ENCODE measurements around the gene B3GLCT.

The B3GLCT gene

DNA sequence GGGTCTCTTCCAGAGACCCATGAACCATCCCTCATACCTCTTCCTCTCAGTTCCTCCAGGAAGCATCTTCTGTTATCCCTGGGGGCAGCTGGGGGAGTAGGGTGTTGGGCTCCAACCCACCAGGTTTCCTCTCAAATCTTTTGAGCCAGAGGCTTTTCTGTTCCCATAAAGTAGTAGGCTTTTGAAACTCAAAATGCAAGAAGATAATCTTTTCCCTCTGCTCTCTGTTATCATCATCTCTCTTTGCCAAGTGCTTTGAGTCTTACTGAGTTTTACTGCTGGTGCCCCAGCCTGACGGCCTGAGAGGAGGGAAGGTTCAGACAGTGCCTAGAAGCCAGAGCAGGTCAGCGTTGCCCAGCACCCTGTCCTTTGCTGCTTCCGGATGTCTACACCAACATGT lies 157.2 kb downstream of the B3GLCT start:
- no peak for DNase-seq

DNA sequence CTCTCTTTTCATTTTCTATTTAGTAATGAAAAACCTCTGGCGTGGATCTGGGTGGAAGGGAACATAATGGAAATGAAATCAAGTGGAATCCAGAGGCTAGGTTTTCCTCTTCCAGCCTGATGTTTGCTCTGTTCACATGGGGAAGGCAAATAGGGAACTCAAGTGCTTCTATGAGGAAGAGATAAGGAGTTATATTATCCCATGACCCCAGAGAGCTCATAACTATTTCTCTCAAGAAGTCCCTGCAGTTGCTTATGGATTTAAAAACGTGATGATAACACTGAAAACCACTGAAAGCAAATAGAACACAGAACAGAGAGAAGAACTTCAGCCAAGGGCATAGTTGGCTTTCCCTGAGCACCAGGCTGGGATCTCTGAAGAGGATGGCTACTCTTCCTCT lies 157.8 kb downstream of the B3GLCT start:
- no peak for DNase-seq

DNA sequence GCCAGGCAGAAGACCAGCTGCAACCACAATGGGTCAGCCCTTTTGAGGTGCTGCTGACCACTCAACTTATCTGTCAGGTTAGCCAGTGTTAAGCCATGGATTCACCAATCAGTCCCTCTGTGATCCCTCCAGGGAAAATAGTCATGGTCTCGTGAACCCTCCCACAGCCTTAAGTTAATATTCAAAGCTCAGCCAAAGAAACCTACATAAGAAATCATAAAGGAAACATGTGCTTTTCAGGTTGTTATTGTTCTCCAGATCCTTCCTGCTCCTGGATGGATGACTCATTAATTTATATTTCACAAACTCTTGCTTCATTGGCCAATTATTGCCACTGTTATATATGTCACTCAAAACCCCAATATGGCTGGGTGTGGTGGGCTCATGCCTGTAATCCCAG lies 161.9 kb downstream of the B3GLCT start:
- DNase-seq, result no peak

DNA sequence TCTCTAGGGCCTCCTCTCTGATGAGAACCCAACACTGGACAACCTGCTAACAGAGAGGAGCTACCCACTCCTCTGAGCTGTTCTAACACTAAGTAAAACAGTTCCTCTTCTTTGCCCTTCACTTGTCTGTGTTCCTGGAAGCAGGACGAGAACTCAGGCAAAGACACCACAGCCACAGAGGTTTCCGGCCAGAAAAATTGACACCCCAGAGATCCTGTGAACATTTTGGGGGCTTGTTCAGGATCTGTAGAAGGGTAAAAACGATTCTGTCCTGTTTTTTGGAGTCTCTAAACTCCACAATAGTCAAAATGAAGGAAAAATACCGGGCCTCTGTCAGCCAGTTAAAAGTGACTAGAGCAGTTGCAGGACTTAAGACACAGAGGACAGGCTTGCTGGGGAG lies 165.9 kb downstream of the B3GLCT start:
- no peak for DNase-seq

DNA sequence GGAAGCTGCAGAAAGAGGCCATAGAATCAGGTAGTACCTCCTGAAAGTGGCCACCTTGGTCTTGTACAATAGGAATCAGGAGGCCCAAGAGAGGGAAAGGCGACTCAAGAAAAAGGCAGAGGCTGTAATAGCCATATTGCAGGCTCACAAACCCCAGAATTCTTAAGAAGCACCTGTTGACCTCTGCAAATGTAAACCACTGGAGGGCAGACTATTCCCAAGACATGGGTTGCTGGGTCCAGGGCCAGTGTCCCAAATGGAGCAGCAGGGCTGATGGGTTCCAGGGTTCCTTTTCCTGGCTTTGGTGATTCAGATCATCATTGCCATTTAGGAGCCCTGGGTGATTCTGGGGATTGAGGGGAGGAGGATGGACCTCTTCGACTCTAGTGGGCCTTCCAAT lies 167.6 kb downstream of the B3GLCT start:
- DNase-seq, result no peak

DNA sequence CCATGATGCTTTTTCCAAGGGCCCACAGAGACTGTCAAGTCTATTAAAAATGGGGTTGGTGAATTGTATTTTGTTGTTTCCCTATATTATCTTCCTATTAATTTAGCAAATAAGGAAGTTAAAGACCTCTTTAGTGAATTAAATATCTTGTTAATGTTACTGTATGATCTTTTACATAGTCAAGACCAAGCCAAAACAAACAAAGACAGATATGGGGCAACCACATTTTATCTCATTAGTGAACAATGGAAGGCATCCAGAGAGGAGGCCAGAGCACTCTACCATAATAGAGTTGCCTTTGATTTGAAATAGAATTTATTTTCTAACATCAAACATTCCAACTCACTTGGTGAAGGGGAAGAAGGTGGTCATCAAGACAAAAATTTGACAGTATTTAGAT lies 169.4 kb downstream of the B3GLCT start:
- no peak for DNase-seq

DNA sequence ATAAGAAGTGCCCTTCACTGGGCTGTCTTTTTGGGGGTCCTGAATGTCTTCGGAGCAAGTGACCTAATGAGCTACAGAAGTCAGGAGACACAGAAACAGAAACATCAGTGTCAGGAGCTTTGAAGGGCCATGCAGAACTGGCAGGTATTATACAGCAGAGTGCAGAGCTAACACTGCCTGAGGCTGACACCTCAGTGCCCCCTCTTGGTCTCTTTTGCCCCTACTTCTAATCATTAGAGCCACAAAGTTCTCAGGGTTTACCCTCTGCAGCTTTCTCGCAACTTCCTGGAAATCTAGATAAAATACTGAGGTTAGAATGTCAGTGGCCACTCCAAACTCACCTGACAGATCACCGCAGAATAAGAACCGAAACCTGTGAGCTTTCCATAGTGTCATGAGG lies 172.7 kb downstream of the B3GLCT start:
- DNase-seq, result no peak

DNA sequence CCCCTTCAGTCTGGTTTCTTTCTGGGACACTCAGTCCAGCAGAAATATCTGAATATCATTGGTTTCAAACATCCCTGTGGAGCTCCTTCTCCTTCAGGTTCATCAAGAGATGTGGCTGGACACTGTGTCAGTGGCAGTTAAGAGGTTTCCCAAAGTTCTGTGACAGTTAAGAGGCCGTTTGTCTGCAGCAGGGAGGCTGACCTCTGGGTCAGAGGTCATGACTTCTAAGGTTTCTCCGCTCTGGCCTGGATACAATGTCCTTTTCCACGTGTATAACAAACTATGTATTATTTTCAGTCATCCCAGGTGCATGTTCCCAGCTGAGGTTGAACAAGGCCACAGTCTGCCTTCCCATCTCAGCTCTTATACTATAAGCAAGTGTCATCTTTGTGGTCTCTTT lies 174.9 kb downstream of the B3GLCT start:
- DNase-seq, result no peak

DNA sequence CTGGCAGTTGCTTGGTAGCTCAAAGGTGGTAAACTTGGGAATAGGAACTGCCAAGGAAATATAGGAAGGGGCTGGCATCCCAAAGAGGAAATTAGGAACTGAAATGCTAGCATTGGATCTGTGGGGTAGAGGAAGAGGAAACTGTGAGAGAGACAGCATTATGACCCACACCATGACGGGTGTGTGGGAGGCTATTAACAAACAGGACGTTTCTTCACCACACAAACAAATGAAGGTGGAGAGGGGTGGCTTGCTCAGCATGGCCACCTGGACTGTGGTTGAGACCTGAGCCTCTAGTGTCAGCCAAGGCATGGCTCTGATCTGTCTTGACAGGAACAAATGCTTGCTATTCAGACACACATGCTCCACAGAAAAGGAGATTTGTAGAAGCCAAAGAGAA lies 178.2 kb downstream of the B3GLCT start:
- DNase-seq, result no peak

DNA sequence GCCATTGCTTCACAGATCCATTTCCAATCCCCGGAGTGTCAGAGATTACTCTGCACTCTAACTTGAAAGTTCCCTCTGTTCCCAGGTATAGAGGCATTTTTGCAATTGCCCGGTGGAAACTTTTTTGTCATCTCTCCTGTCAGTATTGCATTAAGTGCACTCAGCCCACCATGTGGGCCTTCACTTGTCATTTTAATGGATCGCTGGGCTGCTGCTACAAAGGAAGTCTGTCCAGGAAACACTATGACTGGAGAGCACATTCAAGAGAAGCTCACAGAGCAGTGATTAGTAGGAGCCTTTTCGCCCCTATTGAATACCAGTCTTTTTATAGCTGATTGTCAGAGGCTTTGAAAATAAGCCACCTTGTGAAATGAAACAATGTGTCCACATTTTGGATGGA lies 180.9 kb downstream of the B3GLCT start:
- DNase-seq, result no peak
